Esophagus squamous epithelium (tissue), 4 donors: ENCODE results near the gene GLUD2.

ENCODE experiments used
- CTCF ChIP-seq, 6 experiments: fragments of 450-650 bp in 4 of 6; fragments of 200-600 bp in 2 of 6; sonication (generic) in 2 of 6; IDR thresholded peaks; one replicate each; pipeline ENCODE4 v1.5.1; 2016 to 2019; ENCODE audit warnings: antibody characterized with exemption in 6 of 6, mild to moderate bottlenecking in 4 of 6, moderate library complexity in 4 of 6
- POLR2A ChIP-seq, 4 donors: fragments of 450-650 bp; IDR thresholded peaks; one replicate each; pipeline ENCODE4 v1.6.1; 2017; ENCODE audit warnings: antibody characterized with exemption in 4 of 4, mild to moderate bottlenecking in 4 of 4, moderate library complexity in 3 of 4

DNA sequence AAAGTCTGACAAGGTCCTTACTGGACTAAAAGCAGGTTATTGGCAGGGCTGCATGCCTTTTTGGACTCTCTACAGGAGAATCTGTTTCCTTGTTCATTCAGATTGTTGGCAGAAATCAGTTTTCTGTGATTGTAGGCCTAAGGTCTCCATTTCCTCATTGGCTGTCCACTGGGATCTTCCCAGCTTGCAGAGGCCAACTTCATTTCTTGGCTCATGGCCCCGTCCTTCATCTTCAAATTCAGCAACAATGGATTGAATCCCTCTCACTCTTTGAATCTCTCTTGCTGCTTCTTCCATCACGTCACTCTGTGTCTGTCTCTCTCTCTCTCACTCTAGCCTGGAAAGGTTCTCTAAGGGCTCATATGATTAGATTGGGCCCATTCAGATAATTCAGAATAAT is 14.9 kb upstream of the GLUD2 start:
- TF ChIP-seq CTCF (IDR thresholded peaks at IDR 0.05) (no peak), POLR2A (IDR thresholded peaks at IDR 0.05) (no peak)
